DOHH2 (cell line): Measurements from ENCODE around the gene TLR2.

Experiments used
- H3F3A ChIP-seq: fragments of 200-600 bp; sonication (generic), shearing (Covaris generic); 2 replicates; pipeline ENCODE4 v1.6.0; 2016; ENCODE audit warnings: antibody characterized with exemption, mild to moderate bottlenecking; ENCODE audit not compliant: control insufficient read depth, insufficient read depth
- H3K27ac ChIP-seq: fragments of 200-600 bp; sonication (generic); 2 replicates; pipeline ENCODE4 v1.5.1; 2014; ENCODE audit warnings: low read depth, mild to moderate bottlenecking, low read length, moderate library complexity
- H3K27me3 ChIP-seq: fragments of 200-600 bp; sonication (generic); 2 replicates; pipeline ENCODE4 v1.6.1; 2014; ENCODE audit warnings: mild to moderate bottlenecking, low read length, mixed read lengths; ENCODE audit not compliant: control insufficient read depth
- H3K36me3 ChIP-seq: fragments of 200-600 bp; sonication (generic); 2 replicates; pipeline ENCODE4 v1.6.1; 2014; ENCODE audit warnings: mild to moderate bottlenecking, low read length, moderate library complexity, mixed read lengths; ENCODE audit not compliant: control insufficient read depth
- H3K4me1 ChIP-seq: fragments of 200-600 bp; sonication (generic); 2 replicates; pipeline ENCODE4 v1.6.1; 2014; ENCODE audit warnings: mild to moderate bottlenecking, low read length, mixed read lengths; ENCODE audit not compliant: control insufficient read depth
- H3K4me2 ChIP-seq: fragments of 200-600 bp; sonication (generic); 2 replicates; pipeline ENCODE4 v1.6.0; 2014; ENCODE audit warnings: mild to moderate bottlenecking, low read length, moderate library complexity
- H3K4me3 ChIP-seq: fragments of 200-600 bp; sonication (generic); 2 replicates; pipeline ENCODE4 v1.5.1; 2014; ENCODE audit warnings: mild to moderate bottlenecking, low read length, mixed read lengths
- H3K79me2 ChIP-seq: fragments of 200-600 bp; sonication (generic); 2 replicates; pipeline ENCODE4 v1.6.1; 2014; ENCODE audit warnings: mild to moderate bottlenecking, low read length, mixed read lengths; ENCODE audit not compliant: control insufficient read depth
- H3K9me2 ChIP-seq: fragments of 200-600 bp; sonication (generic); replicated peaks from 2 replicates; pipeline ENCODE4 v1.6.1; 2014; ENCODE audit warnings: mild to moderate bottlenecking, low read length, mixed read lengths; ENCODE audit not compliant: control insufficient read depth
- H3K9me3 ChIP-seq: fragments of 200-600 bp; sonication (generic); 2 replicates; pipeline ENCODE4 v1.6.1; 2014; ENCODE audit warnings: antibody characterized with exemption, low read length, mixed read lengths; ENCODE audit not compliant: control insufficient read depth, insufficient read depth
- H4K20me1 ChIP-seq: fragments of 200-600 bp; sonication (generic); 2 replicates; pipeline ENCODE4 v1.6.0; 2014; ENCODE audit warnings: low read depth, mild to moderate bottlenecking, antibody characterized with exemption, low read length, moderate library complexity; ENCODE audit not compliant: control insufficient read depth, insufficient read depth
- CTCF ChIP-seq: fragments of 200-600 bp; sonication (generic); IDR thresholded peaks from one replicate; pipeline ENCODE4 v1.5.1; 2014; ENCODE audit warnings: antibody characterized with exemption, mild to moderate bottlenecking, low read depth, low read length; ENCODE audit not compliant: poor library complexity, severe bottlenecking
- EZH2phosphoT487 ChIP-seq: fragments of 200-600 bp; sonication (generic); IDR thresholded peaks from 2 replicates; pipeline ENCODE4 v1.6.1; 2017; ENCODE audit warnings: borderline replicate concordance, mild to moderate bottlenecking, antibody characterized with exemption, low read length, moderate library complexity, mixed read lengths

TLR2 gene

GRCh38 chr4:153684182-153684970 lies at the start of gene TLR2:
TSS of gene TLR2 (plus strand) at chr4:153684280. CDS start at chr4:153702908, 18,628 bp downstream.
- H3K9me2 ChIP-seq = no peaks in the 10 kb centered on the region
- TF ChIP-seq CTCF (no peak), EZH2phosphoT487 (peak; percentile 32; the same call in 1 of the 2 replicates)
- no peaks in the 10 kb centered on the region for H3K4me1 ChIP-seq
- no peaks in the 10 kb centered on the region for H3K79me2 ChIP-seq
- H3K27me3 ChIP-seq = peaks cover 37% of the 10 kb centered on the region
- H3K27ac ChIP-seq = no peak within 1 kb of the TSS
- no peaks in the 10 kb centered on the region for H3F3A ChIP-seq
- peaks cover 31% of the 10 kb centered on the region for H3K9me3 ChIP-seq
- no peak within 1 kb of the TSS; the same call in 1 of the 2 replicates for H3K4me3 ChIP-seq
- H3K4me2 ChIP-seq = peak within 1 kb of the TSS; percentile 27; the same call in 1 of the 2 replicates
- H4K20me1 ChIP-seq = no peaks in the 10 kb centered on the region
- H3K36me3 ChIP-seq = no peaks in the 10 kb centered on the region

GRCh38 chr4:153634738-153635353 lies 49.2 kb upstream of the TLR2 start:
- Histone ChIP-seq H3K79me2 (no peaks in the 10 kb centered on the region), H3K27ac (no peak overlapping the region), H3K4me3 (no peak overlapping the region), H3K4me2 (no peak overlapping the region), H3K36me3 (peaks cover 82% of the 10 kb centered on the region), H4K20me1 (peaks cover 6% of the 10 kb centered on the region; the same call in 1 of the 2 replicates), H3F3A (peaks cover 88% of the 10 kb centered on the region), H3K9me2 (no peaks in the 10 kb centered on the region), H3K9me3 (no peaks in the 10 kb centered on the region), H3K4me1 (no peaks in the 10 kb centered on the region), H3K27me3 (no peaks in the 10 kb centered on the region)
- no peak for TF ChIP-seq EZH2phosphoT487
- peak; percentile 68 for TF ChIP-seq CTCF

- Histone ChIP-seq H3K4me3 (no peak overlapping the region), H3K9me2 (no peaks in the 10 kb centered on the region), H3K4me1 (no peaks in the 10 kb centered on the region), H3F3A (peaks cover 96% of the 10 kb centered on the region), H4K20me1 (peaks cover 6% of the 10 kb centered on the region; the same call in 1 of the 2 replicates), H3K27me3 (no peaks in the 10 kb centered on the region), H3K4me2 (no peak overlapping the region), H3K79me2 (no peaks in the 10 kb centered on the region), H3K9me3 (no peaks in the 10 kb centered on the region), H3K36me3 (peaks cover 72% of the 10 kb centered on the region), H3K27ac (no peak overlapping the region)
- TF ChIP-seq CTCF (no peak), EZH2phosphoT487 (no peak)
Measured at GRCh38 chr4:153635846-153636245, 48.2 kb upstream of the TLR2 start.
